ENCODE results near the gene DMWD.
A peak's percentile ranks its signal among the peaks of the same experiment; 100 is the strongest.

The DMWD gene

DNA sequence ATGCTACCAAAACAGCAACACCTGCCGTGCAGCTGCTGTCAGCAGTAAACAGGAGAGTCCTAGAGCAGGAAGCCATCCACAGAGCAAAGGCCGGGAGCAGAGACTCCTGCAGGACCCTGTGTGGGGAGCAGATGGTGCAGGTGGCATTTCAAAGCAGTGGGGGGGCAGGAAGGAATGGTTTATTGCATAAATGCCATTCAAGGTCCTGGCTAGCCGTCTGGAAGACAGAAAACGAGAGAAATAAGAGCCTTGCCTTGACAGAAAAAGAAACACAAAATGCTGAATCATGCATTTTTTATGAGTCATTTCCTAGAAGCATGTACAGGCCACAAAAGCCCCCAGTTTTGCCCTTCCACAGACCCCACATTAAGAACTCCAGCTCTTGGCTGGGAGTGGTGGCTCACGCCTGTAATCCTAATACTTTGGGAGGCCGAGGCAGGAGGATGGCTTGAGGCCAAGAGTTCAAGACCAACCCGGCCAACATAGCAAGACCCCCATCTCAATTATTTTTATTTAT lies 17.1 kb upstream of the DMWD start:
- peak; percentile 81 for DNase-seq
- Histone ChIP-seq H3K79me2 (ENCODE audit: insufficient read depth, low read length) (no peaks in the 10 kb centered on the region), H4K20me1 (ENCODE audit: insufficient read depth, low read length) (no peaks in the 10 kb centered on the region), H3K9me3 (ENCODE audit: insufficient read depth, low read length, severe bottlenecking) (no peaks in the 10 kb centered on the region), H3K9ac (ENCODE audit: low read depth, low read length) (no peak overlapping the region; the same call in 1 of the 2 replicates), H3K4me3 (ENCODE audit: low read depth in 1 of 2, low read length in 2 of 2) (no peak overlapping the region), H3K27me3 (ENCODE audit: insufficient read depth, low read length, poor library complexity) (no peaks in the 10 kb centered on the region), H3K27ac (ENCODE audit: low read length) (peak overlapping the region; percentile 50), H2AFZ (ENCODE audit: low read depth, low read length) (no peak overlapping the region), H3K36me3 (ENCODE audit: insufficient read depth, low read length) (peaks cover 2% of the 10 kb centered on the region; the same call in 1 of the 2 replicates), H3K4me1 (ENCODE audit: insufficient read depth, low read length) (peaks cover 17% of the 10 kb centered on the region), H3K4me2 (ENCODE audit: insufficient read depth, low read length) (no peak overlapping the region)
- peak; percentile 87 for ATAC-seq (ENCODE audit: insufficient read depth, low read depth)
- no peak for TF ChIP-seq EZH2 (IDR thresholded peaks at IDR 0.05; ENCODE audit: borderline replicate concordance, low read depth, low read length, severe bottlenecking)
- TF ChIP-seq CTCF (IDR thresholded peaks at IDR 0.05; ENCODE audit: borderline replicate concordance, extremely low read depth, low read length, poor library complexity, severe bottlenecking) = no peak

- ATAC-seq (ENCODE audit: insufficient read depth, low read depth) = no peak
- Histone ChIP-seq H3K4me3 (ENCODE audit: low read depth in 1 of 2, low read length in 2 of 2) (no peak overlapping the region), H4K20me1 (ENCODE audit: insufficient read depth, low read length) (no peaks in the 10 kb centered on the region), H3K27me3 (ENCODE audit: insufficient read depth, low read length, poor library complexity) (no peaks in the 10 kb centered on the region), H3K4me2 (ENCODE audit: insufficient read depth, low read length) (no peak overlapping the region), H3K79me2 (ENCODE audit: insufficient read depth, low read length) (no peaks in the 10 kb centered on the region), H3K9me3 (ENCODE audit: insufficient read depth, low read length, severe bottlenecking) (no peaks in the 10 kb centered on the region), H3K27ac (ENCODE audit: low read length) (no peak overlapping the region), H2AFZ (ENCODE audit: low read depth, low read length) (no peak overlapping the region), H3K9ac (ENCODE audit: low read depth, low read length) (no peak overlapping the region), H3K36me3 (ENCODE audit: insufficient read depth, low read length) (no peaks in the 10 kb centered on the region), H3K4me1 (ENCODE audit: insufficient read depth, low read length) (peaks cover 15% of the 10 kb centered on the region)
- no peak for DNase-seq
- TF ChIP-seq EZH2 (IDR thresholded peaks at IDR 0.05; ENCODE audit: borderline replicate concordance, low read depth, low read length, severe bottlenecking) = no peak
- no peak for TF ChIP-seq CTCF (IDR thresholded peaks at IDR 0.05; ENCODE audit: borderline replicate concordance, extremely low read depth, low read length, poor library complexity, severe bottlenecking)
These were observed 13.1 kb upstream of the DMWD start for GRCh38 chr19:45805719-45806118.

- H3K9ac ChIP-seq (ENCODE audit: low read depth, low read length) = no peak overlapping the region
These were observed 12.2 kb upstream of the DMWD start for GRCh38 chr19:45804959-45805230.

More at GRCh38 chr19:45804959-45805230, 12.2 kb upstream of the DMWD start:
- Histone ChIP-seq H3K4me2 (ENCODE audit: insufficient read depth, low read length) (no peak overlapping the region), H3K4me1 (ENCODE audit: insufficient read depth, low read length) (peaks cover 7% of the 10 kb centered on the region), H3K27ac (ENCODE audit: low read length) (no peak overlapping the region), H3K27me3 (ENCODE audit: insufficient read depth, low read length, poor library complexity) (no peaks in the 10 kb centered on the region), H3K9me3 (ENCODE audit: insufficient read depth, low read length, severe bottlenecking) (no peaks in the 10 kb centered on the region), H3K36me3 (ENCODE audit: insufficient read depth, low read length) (no peaks in the 10 kb centered on the region), H4K20me1 (ENCODE audit: insufficient read depth, low read length) (no peaks in the 10 kb centered on the region), H2AFZ (ENCODE audit: low read depth, low read length) (no peak overlapping the region), H3K79me2 (ENCODE audit: insufficient read depth, low read length) (no peaks in the 10 kb centered on the region), H3K4me3 (ENCODE audit: low read depth in 1 of 2, low read length in 2 of 2) (no peak overlapping the region)
- DNase-seq (no peak), ATAC-seq (ENCODE audit: insufficient read depth, low read depth) (no peak)
- no peak for TF ChIP-seq CTCF (IDR thresholded peaks at IDR 0.05; ENCODE audit: borderline replicate concordance, extremely low read depth, low read length, poor library complexity, severe bottlenecking)
- TF ChIP-seq EZH2 (IDR thresholded peaks at IDR 0.05; ENCODE audit: borderline replicate concordance, low read depth, low read length, severe bottlenecking) = no peak
